SK-N-SH treated with all-trans-retinoic acid at 6 μM for 48 hours (cell line): ENCODE measurements around the gene AHRR.
"Not testable (repeated sequence)": the region's sequence is repeated elsewhere in the genome, so short reads cannot be mapped to it uniquely, and the experiment has no call there.

Experiments used
- ATAC-seq: fragments of 200-7000 bp; cut with Tn5 transposase; 3 replicates; pipeline ENCODE4 v1.9.1; 2020; ENCODE audit warnings: mild to moderate bottlenecking, moderate library complexity
- ARNTL ChIP-seq: fragments of 450-650 bp; formaldehyde crosslinking; IDR thresholded peaks from 2 replicates; pipeline ENCODE4 v1.5.0; 2020; ENCODE audit warnings: low read depth, mild to moderate bottlenecking, moderate library complexity, borderline replicate concordance
- BACH2 ChIP-seq: fragments of 250-450 bp; sonication (Bioruptor Pico); IDR thresholded peaks from 2 replicates; pipeline ENCODE4 v1.9.0; 2021; ENCODE audit warnings: mild to moderate bottlenecking, borderline replicate concordance
- CSDC2 ChIP-seq: fragments of 250-450 bp; sonication (Bioruptor Pico); IDR thresholded peaks from 2 replicates; pipeline ENCODE4 v1.5.0; 2020; ENCODE audit warnings: mild to moderate bottlenecking, moderate library complexity
- CSRNP3 ChIP-seq: fragments of 250-450 bp; sonication (Bioruptor Pico); IDR thresholded peaks from 2 replicates; pipeline ENCODE4 v1.5.1; 2021; ENCODE audit warnings: mild to moderate bottlenecking, moderate library complexity
- GLIS3 ChIP-seq: fragments of 250-450 bp; sonication (Bioruptor Pico); IDR thresholded peaks from 2 replicates; pipeline ENCODE4 v1.5.0; 2020; ENCODE audit warnings: mild to moderate bottlenecking, moderate library complexity
- ISL1 ChIP-seq: fragments of 250-450 bp; sonication (Bioruptor Pico); IDR thresholded peaks from 2 replicates; pipeline ENCODE4 v2.1.2; 2022; ENCODE audit warnings: mild to moderate bottlenecking, moderate library complexity
- OSR1 ChIP-seq: fragments of 250-450 bp; sonication (Bioruptor Pico); IDR thresholded peaks from 2 replicates; pipeline ENCODE4 v1.8.0; 2022; ENCODE audit warnings: moderate library complexity, mild to moderate bottlenecking, inconsistent platforms
- PPARA ChIP-seq: fragments of 250-450 bp; sonication (Bioruptor Pico); IDR thresholded peaks from 2 replicates; pipeline ENCODE4 v1.5.0; 2020; ENCODE audit warnings: mild to moderate bottlenecking, borderline replicate concordance
- RARB ChIP-seq: fragments of 250-450 bp; sonication (Bioruptor Pico); IDR thresholded peaks from 2 replicates; pipeline ENCODE4 v1.8.0; 2021; ENCODE audit warnings: mild to moderate bottlenecking, moderate library complexity
- SNAI2 ChIP-seq: fragments of 250-450 bp; sonication (Bioruptor Pico); IDR thresholded peaks from 2 replicates; pipeline ENCODE4 v1.5.0; 2020; ENCODE audit warnings: mild to moderate bottlenecking, moderate library complexity
- TCF4 ChIP-seq: fragments of 250-450 bp; sonication (Bioruptor Pico); IDR thresholded peaks from 2 replicates; pipeline ENCODE4 v1.8.0; 2021; ENCODE audit warnings: mild to moderate bottlenecking, moderate library complexity, borderline replicate concordance
- TOX ChIP-seq: fragments of 250-450 bp; sonication (Bioruptor Pico); IDR thresholded peaks from 2 replicates; pipeline ENCODE4 v1.8.0; 2021; ENCODE audit warnings: mild to moderate bottlenecking, moderate library complexity, borderline replicate concordance
- ZC3H10 ChIP-seq: fragments of 250-450 bp; sonication (Bioruptor Pico); IDR thresholded peaks from 2 replicates; pipeline ENCODE4 v1.5.1; 2021; ENCODE audit warnings: mild to moderate bottlenecking, moderate library complexity
- ZFP3 ChIP-seq: fragments of 250-450 bp; sonication (Bioruptor Pico); IDR thresholded peaks from 2 replicates; pipeline ENCODE4 v1.5.0; 2020; ENCODE audit warnings: mild to moderate bottlenecking, moderate library complexity
- ZNF565 ChIP-seq: fragments of 450-650 bp; formaldehyde crosslinking; conservative IDR thresholded peaks from 2 replicates; pipeline ENCODE4 v1.5.0; 2020; ENCODE audit warnings: low read depth, mild to moderate bottlenecking, moderate library complexity
- ZNF70 ChIP-seq: fragments of 450-650 bp; formaldehyde crosslinking; IDR thresholded peaks from 2 replicates; pipeline ENCODE4 v1.5.0; 2020; ENCODE audit warnings: mild to moderate bottlenecking, moderate library complexity
- ZNF8 ChIP-seq: fragments of 450-650 bp; formaldehyde crosslinking; IDR thresholded peaks from 2 replicates; pipeline ENCODE4 v1.5.0; 2020; ENCODE audit warnings: mild to moderate bottlenecking, moderate library complexity
- TF ChIP-seq, protein P1 (sequence below): fragments of 250-450 bp; sonication (Bioruptor Pico); IDR thresholded peaks from 2 replicates; pipeline ENCODE4 v1.5.1; 2020; ENCODE audit warnings: low read depth, mild to moderate bottlenecking, moderate library complexity
- TF ChIP-seq, protein P2 (sequence below): fragments of 250-450 bp; sonication (Bioruptor Pico); IDR thresholded peaks from 2 replicates; pipeline ENCODE4 v1.5.0; 2020; ENCODE audit warnings: mild to moderate bottlenecking, moderate library complexity

The AHRR gene

DNA sequence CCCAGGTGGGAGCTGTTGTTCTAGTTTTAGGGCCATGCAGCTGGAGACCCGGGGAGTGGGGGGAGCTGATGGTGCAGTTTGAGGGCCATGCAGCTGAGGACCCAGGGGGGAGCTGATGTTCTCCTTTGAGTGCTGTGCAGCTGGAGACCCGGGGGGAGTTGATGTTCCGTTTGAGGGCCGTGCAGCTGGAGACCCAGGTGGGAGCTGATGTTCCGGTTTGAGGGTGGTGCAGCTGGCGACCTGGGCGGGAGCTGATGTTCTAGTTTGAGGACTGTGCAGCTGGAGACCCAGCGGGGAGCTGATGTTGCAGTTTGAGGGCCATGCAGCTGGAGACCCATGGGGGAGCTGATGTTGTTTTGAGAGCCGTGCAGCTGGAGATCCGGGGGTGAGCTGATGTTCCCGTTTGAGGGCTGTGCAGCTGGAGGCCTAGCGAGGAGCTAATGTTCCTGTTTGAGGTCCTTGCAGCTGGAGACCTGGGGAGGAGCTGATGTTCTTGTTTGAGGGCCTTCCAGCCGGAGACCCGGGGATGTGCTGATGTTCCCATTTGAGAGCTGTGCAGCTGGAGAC lies 35.4 kb upstream of the AHRR start:
- ATAC-seq = no peak
- TF ChIP-seq CSRNP3 (no peak), ZFP3 (CRISPR knock-in tag) (no peak), ISL1 (no peak), TOX (no peak), OSR1 (CRISPR knock-in tag) (no peak), ZNF8 (no peak), RARB (CRISPR knock-in tag) (no peak), ZC3H10 (no peak), PPARA (CRISPR knock-in tag) (no peak), GLIS3 (no peak), SNAI2 (CRISPR knock-in tag) (no peak), ZNF70 (CRISPR knock-in tag) (no peak), TCF4 (no peak), CSDC2 (CRISPR knock-in tag) (no peak), BACH2 (CRISPR knock-in tag) (no peak), ZNF565 (CRISPR knock-in tag) (no peak), ARNTL (CRISPR knock-in tag) (no peak)
- TF ChIP-seq, protein P1, sequence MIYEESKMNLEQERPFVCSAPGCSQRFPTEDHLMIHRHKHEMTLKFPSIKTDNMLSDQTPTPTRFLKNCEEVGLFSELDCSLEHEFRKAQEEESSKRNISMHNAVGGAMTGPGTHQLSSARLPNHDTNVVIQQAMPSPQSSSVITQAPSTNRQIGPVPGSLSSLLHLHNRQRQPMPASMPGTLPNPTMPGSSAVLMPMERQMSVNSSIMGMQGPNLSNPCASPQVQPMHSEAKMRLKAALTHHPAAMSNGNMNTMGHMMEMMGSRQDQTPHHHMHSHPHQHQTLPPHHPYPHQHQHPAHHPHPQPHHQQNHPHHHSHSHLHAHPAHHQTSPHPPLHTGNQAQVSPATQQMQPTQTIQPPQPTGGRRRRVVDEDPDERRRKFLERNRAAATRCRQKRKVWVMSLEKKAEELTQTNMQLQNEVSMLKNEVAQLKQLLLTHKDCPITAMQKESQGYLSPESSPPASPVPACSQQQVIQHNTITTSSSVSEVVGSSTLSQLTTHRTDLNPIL (CRISPR knock-in tag) = no peak
- TF ChIP-seq, protein P2, sequence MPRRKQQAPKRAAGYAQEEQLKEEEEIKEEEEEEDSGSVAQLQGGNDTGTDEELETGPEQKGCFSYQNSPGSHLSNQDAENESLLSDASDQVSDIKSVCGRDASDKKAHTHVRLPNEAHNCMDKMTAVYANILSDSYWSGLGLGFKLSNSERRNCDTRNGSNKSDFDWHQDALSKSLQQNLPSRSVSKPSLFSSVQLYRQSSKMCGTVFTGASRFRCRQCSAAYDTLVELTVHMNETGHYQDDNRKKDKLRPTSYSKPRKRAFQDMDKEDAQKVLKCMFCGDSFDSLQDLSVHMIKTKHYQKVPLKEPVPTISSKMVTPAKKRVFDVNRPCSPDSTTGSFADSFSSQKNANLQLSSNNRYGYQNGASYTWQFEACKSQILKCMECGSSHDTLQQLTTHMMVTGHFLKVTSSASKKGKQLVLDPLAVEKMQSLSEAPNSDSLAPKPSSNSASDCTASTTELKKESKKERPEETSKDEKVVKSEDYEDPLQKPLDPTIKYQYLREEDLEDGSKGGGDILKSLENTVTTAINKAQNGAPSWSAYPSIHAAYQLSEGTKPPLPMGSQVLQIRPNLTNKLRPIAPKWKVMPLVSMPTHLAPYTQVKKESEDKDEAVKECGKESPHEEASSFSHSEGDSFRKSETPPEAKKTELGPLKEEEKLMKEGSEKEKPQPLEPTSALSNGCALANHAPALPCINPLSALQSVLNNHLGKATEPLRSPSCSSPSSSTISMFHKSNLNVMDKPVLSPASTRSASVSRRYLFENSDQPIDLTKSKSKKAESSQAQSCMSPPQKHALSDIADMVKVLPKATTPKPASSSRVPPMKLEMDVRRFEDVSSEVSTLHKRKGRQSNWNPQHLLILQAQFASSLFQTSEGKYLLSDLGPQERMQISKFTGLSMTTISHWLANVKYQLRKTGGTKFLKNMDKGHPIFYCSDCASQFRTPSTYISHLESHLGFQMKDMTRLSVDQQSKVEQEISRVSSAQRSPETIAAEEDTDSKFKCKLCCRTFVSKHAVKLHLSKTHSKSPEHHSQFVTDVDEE (CRISPR knock-in tag) = no peak

DNA sequence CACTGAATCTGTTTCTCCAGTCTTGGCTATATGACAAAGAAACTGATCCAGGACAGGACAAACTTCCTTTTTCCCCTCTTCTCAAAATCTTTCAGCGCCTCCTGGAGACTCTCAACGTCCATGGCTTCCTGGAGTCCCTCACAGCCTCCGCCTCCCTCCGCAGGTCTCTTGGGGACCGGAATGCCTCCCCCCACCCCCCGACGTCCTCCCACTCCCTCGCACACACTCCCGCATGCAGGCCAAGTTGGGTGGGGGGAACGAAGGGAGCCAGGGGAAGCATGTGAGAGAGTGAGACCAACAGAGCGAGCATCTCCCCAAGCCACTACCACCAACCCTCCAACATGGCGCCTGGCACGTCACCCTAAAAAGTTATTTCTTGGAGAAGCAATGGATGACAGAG lies 31.3 kb upstream of the AHRR start:
- not testable (repeated sequence) for ATAC-seq

DNA sequence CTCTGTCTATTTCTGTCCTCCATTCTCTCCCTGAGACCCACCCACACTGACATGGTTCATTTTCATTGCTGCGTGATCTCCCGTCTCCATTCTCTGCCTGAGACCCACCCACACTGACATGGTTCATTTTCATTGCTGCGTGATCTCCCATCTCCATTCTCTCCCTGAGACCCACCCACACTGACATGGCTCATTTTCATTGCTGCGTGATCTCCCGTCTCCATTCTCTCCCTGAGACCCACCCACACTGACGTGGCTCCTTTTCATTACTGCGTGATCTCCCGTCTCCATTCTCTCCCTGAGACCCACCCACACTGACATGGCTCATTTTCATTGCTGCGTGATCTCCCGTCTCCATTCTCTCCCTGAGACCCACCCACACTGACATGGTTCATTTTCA lies 30.2 kb upstream of the AHRR start:
- not testable (repeated sequence) for ATAC-seq

GRCh38 chr5:294788-295187 lies 26.7 kb upstream of the AHRR start:
- ATAC-seq = not testable (repeated sequence)

- not testable (repeated sequence) for ATAC-seq
These were observed 25.3 kb upstream of the AHRR start for GRCh38 chr5:296207-296606.

DNA sequence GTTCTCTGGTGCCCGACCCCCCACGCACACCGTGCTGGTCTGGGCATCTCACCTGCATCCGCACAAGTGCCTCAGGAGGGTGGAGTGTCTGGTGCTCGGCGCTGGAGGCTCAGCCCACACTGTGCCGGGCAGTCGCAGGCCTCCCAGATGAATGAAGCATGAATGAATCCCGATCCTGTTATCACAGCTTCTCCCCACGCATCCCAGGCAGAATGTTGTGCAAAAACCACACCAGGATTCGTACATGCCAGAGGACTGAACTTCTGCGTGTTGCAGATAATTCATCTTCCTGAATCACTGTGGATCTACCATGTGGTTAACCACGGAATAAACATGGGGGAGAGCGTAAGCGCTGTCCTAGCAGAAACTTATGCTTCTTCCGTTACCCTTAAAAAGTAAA lies 24.6 kb upstream of the AHRR start:
- not testable (repeated sequence) for ATAC-seq

DNA sequence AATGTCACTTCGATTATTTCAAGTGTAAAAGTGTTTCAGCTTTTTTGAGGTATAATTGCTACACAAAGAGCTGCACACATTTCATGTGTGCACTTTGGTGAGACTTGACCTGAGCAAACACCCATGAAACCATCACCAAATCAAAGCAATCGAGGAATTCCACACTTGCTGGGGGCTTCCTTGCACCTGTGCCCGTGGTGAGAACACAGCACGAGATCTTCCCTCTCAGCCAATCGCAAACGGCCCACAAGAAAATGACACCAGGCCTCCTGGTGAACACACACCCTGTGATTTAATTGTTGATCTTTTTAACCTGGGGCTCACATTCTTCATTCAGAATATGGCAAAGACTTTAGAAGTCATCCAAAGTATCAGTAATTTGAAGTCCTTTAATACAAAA lies 24.1 kb upstream of the AHRR start:
- ATAC-seq = not testable (repeated sequence)

GRCh38 chr5:297991-298736 lies 23.4 kb upstream of the AHRR start:
- ATAC-seq = not testable (repeated sequence)
